ENCODE results near the gene SLC41A3.

DNA sequence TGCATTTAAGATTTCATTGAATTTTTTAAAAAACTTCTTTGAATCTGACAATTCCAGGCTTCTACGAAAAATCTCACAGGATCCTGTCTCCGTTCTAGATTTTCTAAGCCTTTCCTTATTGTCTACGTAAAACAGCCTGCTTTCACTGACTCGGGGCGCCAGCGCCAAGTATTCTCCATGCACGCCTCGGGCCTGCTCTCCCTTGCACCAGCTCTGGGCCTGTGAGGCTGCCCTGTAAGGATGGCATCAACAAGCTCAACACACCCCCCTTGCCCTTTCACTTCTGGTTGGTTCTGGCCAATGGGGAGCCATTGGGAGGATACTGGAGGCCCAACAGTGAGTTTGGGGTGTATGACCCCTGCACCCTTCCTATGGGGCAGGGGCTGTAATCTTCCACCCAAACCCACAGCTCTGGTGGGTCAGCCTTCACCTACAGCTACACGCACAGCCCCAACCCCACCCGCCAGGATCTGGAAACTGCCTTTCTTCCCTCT is 47.8 kb downstream of the SLC41A3 start:
- TF ChIP-seq, protein P1, sequence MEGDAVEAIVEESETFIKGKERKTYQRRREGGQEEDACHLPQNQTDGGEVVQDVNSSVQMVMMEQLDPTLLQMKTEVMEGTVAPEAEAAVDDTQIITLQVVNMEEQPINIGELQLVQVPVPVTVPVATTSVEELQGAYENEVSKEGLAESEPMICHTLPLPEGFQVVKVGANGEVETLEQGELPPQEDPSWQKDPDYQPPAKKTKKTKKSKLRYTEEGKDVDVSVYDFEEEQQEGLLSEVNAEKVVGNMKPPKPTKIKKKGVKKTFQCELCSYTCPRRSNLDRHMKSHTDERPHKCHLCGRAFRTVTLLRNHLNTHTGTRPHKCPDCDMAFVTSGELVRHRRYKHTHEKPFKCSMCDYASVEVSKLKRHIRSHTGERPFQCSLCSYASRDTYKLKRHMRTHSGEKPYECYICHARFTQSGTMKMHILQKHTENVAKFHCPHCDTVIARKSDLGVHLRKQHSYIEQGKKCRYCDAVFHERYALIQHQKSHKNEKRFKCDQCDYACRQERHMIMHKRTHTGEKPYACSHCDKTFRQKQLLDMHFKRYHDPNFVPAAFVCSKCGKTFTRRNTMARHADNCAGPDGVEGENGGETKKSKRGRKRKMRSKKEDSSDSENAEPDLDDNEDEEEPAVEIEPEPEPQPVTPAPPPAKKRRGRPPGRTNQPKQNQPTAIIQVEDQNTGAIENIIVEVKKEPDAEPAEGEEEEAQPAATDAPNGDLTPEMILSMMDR (IDR thresholded peaks at IDR 0.05): no peak
- no peak for TF ChIP-seq ZFX (IDR thresholded peaks at IDR 0.05; ENCODE audit: borderline replicate concordance)

All from 22Rv1 (cell line).